Measurements from ENCODE around the gene MTHFD1L. TPM values are rescaled to one million over a fixed set of nuclear protein-coding genes. Genes with fewer than 3 reads are reported as not detected.
"Not testable (repeated sequence)": the region's sequence is repeated elsewhere in the genome, so short reads cannot be mapped to it uniquely, and the experiment has no call there.

MTHFD1L gene
- polyA plus RNA-seq, 1 donor: 26.9 TPM

DNA sequence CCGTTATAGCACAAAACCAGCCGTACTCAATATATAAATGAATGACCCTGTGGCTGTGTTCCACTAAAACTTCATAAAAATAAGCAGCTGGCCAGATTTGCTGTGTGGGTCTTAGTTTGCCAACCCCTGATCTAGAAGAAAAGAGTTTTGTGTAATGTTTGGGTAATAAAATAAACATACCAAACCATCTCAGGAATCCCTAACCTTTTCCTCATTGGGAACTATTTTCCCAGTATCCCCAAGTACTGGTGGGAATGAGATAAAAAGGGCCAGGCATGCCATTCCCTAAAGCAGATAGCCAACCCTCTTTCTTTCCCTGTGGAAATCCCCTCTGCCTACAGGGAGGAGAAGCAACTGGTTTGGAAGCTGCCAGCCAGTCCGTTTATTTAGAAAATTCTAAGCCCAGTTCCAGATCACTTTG is 205.1 kb downstream of the MTHFD1L start:
- DNase-seq: no peak

GRCh38 chr6:151071295-151071694 is 205.8 kb downstream of the MTHFD1L start:
- DNase-seq: no peak

DNA sequence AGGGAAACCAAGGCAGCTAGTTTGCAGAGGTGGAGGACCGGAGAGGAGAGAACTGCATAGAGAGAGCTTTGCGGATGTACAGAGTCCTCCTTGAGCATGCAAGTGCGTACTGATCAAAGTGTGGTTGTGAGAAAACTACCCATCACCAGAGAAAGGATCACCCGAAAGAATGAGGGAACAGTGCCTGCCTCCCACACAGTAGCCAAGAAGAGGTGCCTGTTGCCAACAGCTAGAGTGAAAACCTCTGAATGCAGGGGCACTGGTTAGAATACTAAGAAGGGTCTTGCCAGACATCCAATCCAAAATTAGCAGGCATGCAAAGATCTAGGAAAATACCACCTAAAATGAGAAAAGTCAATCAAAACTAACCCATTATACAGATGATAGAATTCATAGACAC is 207.6 kb downstream of the MTHFD1L start:
- no peak for DNase-seq

- no peak for DNase-seq
These were observed 208.2 kb downstream of the MTHFD1L start for GRCh38 chr6:151073701-151074100.

GRCh38 chr6:151075005-151075404 is 209.5 kb downstream of the MTHFD1L start:
- DNase-seq: no peak

DNA sequence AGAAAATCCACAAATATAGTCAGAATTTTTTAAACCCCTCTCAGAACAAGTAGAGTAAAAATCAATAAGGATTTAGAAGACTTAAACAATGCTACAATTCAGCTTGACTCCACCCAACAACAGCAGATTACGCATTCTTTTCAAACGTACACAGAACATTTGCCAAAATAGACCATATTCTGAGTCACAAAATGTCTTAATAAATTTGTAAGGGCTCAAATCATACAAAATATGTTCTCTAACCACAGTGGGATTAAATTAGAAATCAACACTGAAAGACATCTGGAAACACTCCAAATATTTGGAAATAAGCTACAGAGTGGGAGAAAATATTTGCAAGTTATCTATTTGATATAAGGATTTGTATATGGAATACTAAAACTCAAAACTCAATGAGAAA is 210.0 kb downstream of the MTHFD1L start:
- no peak for DNase-seq

DNA sequence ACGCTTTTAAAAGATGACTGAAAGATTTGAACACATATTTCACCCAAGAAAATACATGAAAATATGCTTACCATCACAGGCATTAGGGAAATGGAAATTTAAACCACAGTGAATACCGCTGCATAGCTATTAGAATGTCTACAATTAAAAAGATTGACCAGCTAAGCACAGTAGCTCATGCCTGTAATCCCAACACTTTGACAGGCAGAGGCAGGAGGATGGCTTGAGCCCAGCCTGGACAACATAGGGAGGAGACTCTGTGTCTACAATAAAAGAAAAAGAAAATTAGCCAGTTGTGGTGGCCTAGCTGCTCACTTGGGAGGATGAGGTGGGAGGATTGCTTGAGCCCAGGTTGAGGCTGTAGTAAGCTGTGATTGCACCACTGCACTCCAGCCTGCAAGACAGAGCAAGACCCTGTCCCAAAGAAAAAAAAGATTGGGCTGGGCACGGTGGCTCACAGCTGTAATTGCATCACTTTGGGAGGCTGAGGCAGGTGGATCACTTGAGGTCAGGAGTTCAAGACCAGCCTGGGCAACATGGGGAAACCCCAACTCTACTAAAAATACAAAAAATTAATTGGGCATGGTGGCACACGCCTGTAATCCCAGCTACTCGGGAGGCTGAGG is 210.5 kb downstream of the MTHFD1L start:
- no peak for DNase-seq

DNA sequence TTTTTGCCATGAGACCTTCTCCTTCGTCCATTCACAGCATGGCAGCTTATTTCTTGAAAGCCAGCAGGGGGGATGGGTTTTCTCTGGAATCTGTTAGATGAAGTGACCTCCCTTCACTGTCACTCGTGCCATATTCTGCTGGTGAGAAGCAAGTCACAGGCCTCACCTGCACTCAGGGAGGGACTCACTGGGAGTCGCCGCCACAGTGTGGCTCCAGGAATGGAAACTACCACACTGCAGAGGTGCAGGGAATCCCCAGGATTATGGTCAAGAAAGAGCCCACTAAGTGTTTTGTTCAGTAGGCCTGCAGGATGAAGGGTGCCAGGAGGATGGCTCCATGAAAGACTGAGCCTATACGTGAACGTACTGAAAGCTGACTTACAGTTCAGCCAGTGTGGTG is 213.2 kb downstream of the MTHFD1L start:
- DNase-seq: no peak

- DNase-seq: no peak
These were observed 216.2 kb downstream of the MTHFD1L start for GRCh38 chr6:151081656-151082055.

DNA sequence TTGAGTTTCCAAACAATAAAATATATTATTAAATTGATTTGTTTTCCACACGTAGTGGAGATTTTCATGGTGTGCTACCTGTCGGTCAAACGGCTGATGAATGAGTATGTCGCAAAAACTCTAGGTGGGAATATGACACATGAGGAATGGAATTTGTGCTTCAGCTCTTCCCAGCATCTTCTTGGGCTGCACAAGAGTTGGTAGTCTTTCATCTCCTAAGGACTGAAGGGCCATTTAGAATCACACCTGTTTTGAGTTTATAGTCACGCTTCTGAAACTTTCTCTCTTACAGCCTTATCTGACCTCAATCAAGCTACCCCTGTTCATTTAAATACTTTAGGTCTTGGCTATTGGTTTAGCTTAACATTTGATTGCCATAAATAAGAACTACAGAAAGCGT is 216.6 kb downstream of the MTHFD1L start:
- DNase-seq: no peak

GRCh38 chr6:151084275-151084674 is 218.8 kb downstream of the MTHFD1L start:
- DNase-seq: no peak

GRCh38 chr6:151087055-151087454 is 221.6 kb downstream of the MTHFD1L start:
- DNase-seq: not testable (repeated sequence)

- DNase-seq: no peak
These were observed 222.5 kb downstream of the MTHFD1L start for GRCh38 chr6:151087861-151088598.

DNA sequence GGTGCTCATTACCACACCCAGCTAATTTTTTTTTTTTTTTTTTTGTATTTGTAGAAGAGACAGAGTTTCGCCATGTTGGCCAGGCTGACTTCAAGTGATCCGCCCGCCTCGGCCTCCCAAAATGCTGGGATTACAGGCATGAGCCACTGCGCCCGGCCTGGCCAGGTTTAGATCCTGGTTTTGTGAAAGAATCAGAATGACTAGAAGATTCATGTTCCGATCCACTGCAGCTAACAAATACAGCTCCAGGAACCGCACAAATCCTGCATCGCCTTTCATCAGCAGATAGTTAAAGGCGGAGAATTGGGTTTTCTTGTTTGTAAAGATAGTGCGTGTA is 223.1 kb downstream of the MTHFD1L start:
- no peak for DNase-seq

DNA sequence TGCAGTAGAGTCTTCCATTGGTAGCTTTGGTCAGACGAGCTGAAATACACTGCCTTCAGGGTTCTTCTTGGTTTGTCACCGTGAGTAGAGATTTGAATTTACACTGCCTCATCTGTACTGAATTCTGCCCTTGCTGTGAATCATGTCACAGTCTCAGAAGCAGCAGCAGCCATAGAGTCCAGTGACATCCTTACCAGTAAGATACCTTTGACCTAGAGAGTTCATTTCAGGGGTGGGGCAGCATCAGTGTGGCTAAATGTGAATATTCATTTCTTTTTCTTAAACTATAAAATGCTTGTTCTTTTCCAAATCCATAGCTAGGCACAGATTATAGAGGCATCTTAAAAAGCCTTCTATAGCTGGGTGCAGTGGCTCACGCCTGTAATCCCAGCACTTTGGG is 223.5 kb downstream of the MTHFD1L start:
- DNase-seq: no peak

GRCh38 chr6:151089978-151090377 is 224.5 kb downstream of the MTHFD1L start:
- no peak for DNase-seq

DNA sequence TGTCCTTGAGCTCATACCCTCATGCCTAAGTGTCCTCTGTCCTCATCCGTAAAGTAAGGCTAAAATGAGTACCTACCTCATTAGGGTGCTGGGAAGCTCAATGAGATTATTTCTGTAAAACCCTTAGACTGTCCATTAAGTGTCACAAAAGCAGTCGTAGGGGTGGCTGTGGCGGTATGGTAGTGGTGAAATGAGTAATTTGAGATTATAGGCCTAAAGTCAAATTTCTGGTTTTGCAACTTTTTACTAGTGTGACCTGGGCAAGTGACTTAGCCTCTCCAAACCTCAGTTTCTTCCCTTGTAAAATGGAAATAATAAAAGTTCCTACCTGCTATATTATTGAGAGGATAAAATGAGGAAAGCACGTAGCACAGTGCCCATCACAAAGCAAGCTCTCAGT is 226.1 kb downstream of the MTHFD1L start:
- DNase-seq: no peak

DNA sequence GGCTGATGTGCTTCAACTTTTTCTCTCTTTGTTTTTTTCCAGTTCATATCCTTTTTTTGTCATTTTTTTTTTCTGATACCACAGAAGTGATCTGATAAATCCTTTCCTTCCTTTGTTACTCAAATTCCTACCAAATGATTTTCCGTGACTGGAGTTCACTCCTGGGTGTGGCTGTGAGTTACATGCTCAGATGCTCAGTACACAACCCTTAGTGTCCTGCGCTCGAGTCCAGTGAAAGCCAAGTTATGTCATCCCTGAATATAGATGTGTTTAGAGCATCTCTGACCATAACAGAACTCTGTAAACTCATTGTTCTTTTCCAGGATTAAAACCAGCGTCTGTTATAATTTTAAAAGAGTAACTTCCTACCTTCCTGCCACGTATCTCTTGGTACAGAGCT is 227.1 kb downstream of the MTHFD1L start:
- DNase-seq: no peak

DNA sequence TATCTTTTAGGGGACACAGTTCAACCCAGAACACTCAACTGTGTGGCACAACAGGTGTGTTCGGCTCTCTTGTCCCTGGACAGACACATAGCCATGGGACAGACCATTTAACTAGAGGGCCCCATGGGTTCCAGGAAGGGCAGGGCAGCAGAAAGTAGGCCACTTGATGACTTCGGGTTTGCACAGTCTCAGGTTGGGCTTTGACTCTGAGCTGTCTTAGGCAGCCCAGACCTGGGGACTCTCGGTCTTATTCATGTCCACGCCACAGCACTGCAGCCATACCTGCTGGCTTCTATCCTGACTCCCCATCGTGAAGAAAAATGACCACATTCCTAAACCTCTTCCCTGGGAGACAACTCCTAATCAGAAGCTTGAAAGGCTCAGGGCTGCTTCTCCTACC is 228.2 kb downstream of the MTHFD1L start:
- no peak for DNase-seq

GRCh38 chr6:151095538-151096254 is 230.2 kb downstream of the MTHFD1L start:
- DNase-seq: no peak

DNA sequence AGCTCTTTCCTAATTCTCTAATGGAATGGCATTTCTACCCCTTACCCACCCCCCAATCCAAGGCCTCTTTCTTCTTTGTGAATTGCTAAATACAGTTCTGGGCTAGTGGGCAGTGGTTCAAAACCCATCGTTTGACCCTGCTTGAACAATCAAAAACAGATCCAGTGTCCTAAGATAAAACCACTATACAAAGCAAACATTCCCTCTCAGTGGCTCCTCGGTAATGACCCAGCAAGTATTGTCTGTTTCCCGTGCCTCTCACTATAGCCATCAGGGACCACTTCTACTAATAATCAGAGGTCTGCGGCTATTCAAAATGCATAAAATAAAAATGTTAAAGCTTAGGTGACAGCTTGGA is 230.7 kb downstream of the MTHFD1L start:
- DNase-seq: no peak

- DNase-seq: no peak
These were observed 231.4 kb downstream of the MTHFD1L start for GRCh38 chr6:151096691-151097606.

DNA sequence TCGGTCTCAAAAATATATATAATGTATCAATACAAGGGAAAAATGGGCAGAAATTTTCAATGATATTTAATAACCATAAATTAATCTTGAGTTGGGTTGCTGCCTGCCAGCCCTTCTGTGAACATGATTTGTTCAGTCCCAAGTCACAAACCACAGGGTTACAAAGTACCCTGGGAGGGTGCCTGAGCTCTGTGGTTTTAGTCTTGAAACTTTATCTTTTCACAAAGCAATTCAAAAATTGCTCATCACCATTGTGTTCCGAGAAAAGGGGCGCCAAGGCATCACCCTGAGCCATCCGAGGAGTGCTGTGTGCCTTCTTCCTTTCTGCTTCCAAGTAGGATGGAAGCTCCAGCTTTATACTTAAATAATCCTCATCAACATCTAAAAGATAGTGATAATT is 232.7 kb downstream of the MTHFD1L start:
- DNase-seq: no peak
